Right lobe of liver (tissue), 4 donors: ENCODE results near the gene CIRBP.

Source experiments
- POLR2A ChIP-seq: fragments of 450-650 bp; IDR thresholded peaks from one replicate; pipeline ENCODE4 v1.6.1; 2017; ENCODE audit warnings: antibody characterized with exemption, mild to moderate bottlenecking
- TF ChIP-seq, protein P1 (sequence below), 4 donors: fragments of 200-600 bp in 3 of 4; fragments of 450-650 bp in 1 of 4; IDR thresholded peaks; one replicate each; pipeline versions ENCODE4 v1.5.1 to v1.8.0; 2016 to 2022; ENCODE audit warnings: antibody characterized with exemption in 4 of 4, mild to moderate bottlenecking in 2 of 4
- donor health status: DM: no; HTN: no; CAD: no.
- donor health status: DM: no; HTN: no; CAD: no.
- donor health status: DM: no; HTN: yes; CAD: no.

DNA sequence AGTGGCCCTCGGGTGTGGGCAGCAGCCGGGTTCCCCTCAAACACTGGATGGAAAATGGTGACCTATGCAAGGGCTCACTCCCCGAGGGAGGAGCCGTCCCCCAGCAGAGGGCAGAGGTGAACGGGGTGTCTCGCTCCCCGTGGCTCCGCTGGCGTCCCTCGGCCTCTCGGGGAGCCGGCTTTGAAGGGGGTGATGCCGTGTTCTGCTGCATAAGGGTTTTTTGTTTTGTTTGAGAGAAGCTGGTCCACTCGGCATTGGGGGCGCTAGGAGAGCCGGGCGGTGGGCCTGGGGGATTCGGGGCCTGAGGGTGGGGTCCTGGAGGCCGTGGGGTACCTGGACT, 20.5 kb downstream of the CIRBP start:
- no peak for TF ChIP-seq POLR2A
- TF ChIP-seq, protein P1, sequence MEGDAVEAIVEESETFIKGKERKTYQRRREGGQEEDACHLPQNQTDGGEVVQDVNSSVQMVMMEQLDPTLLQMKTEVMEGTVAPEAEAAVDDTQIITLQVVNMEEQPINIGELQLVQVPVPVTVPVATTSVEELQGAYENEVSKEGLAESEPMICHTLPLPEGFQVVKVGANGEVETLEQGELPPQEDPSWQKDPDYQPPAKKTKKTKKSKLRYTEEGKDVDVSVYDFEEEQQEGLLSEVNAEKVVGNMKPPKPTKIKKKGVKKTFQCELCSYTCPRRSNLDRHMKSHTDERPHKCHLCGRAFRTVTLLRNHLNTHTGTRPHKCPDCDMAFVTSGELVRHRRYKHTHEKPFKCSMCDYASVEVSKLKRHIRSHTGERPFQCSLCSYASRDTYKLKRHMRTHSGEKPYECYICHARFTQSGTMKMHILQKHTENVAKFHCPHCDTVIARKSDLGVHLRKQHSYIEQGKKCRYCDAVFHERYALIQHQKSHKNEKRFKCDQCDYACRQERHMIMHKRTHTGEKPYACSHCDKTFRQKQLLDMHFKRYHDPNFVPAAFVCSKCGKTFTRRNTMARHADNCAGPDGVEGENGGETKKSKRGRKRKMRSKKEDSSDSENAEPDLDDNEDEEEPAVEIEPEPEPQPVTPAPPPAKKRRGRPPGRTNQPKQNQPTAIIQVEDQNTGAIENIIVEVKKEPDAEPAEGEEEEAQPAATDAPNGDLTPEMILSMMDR (IDR thresholded peaks at IDR 0.05), result no peak
